GM18909 (cell line): Measurements from ENCODE around the gene ARL15.

Experiments used
- ATAC-seq: cut with Tn5 transposase; IDR thresholded peaks from one replicate; pipeline ENCODE4 v1.9.1; 2021; ENCODE audit warnings: mild to moderate bottlenecking; ENCODE audit not compliant: unreplicated experiment, poor library complexity

Gene ARL15

DNA sequence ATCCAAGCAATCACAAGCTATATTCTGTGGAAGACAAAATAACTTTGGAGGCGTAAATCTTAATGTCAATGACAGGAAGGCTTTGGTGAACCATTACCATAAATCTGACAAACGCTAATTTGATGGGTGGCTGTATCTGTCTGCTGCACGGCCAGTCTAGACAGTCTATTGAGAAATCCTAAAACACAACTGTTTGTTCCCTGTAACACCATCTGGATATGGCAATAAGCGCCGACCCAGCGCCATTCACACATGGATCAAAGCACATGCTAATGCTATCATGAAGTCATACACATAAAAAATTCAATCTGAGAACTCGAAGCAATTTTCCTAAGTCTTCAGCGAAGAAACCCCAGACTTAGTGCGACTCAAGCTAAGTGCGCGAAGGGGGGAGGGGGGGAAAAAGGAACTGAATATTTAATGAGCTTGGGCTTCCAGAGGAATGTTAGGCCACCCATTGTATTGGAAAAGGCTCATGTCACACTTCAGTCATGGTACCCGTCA is 95.1 kb downstream of the ARL15 start:
- no peak for ATAC-seq

- no peak for ATAC-seq
These were observed 95.7 kb downstream of the ARL15 start for GRCh38 chr5:54214722-54215121.

GRCh38 chr5:54212331-54212730 is 98.0 kb downstream of the ARL15 start:
- no peak for ATAC-seq

GRCh38 chr5:54211912-54212311 is 98.5 kb downstream of the ARL15 start:
- no peak for ATAC-seq

DNA sequence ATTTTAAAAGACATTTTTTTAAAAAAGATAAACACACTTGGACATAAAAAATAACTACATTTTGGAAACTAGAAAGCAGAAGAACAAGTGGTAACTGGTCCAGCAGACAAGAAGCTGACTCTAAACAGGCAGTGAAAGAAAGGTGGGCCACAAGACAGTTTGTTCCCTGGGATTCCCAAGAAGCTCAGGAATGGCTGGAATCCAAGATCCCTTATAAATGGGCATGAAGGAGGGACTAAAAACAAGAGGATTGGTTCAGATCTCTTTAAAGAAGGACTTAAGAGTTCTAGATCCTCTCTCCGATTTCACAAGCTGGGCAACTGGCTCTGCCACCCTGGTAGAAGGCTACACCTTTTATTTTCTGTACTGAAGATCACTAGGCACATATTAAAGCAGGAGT is 102.8 kb downstream of the ARL15 start:
- no peak for ATAC-seq

DNA sequence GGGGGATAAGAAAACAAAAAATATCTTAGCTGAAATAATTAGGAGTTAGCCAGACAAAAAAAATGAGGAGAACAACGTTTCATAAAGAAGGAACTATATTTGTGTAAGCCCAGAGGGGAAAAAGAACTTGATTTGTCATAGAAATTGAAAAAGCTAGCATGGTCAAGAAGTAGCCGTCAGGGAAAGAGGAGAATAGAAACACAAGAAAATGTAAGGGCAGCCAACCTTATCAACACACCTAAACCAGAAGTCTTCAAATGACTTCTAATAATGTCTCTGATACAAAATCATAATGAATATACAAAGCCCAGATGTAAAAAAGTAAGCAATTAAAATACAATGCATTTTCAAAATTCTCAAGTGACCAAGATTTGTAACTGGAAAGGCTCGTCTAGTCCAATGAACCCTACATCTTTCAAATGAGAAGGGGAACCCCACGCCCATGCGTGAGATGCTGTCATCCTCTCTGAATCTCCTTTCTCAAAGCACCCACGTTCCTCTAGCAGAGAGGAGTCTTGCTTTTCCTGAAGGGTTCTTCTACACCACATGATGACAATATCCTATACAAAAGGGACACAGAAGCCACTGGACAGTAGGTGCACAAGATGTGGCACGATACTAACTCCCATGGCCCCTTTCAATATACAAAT is 103.7 kb downstream of the ARL15 start:
- no peak for ATAC-seq

DNA sequence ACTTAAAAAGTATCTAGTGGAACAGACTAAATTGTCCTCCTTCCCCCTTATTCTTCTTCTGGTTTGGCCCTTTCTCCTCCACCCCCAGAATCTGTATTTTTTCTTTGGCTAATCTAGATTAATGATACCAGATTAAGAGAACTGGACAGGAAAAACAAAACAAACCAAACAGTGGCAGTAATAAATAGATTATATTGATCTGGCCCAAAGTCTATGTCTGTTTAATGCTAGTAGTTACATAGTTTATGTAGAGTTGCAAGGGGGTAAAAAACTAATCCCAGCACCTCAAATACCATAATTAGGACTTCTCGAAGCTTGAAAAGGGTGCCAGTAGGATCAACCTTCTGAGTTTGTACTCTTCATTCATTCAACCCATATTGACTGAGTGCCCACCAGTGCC is 104.5 kb downstream of the ARL15 start:
- ATAC-seq, result no peak

DNA sequence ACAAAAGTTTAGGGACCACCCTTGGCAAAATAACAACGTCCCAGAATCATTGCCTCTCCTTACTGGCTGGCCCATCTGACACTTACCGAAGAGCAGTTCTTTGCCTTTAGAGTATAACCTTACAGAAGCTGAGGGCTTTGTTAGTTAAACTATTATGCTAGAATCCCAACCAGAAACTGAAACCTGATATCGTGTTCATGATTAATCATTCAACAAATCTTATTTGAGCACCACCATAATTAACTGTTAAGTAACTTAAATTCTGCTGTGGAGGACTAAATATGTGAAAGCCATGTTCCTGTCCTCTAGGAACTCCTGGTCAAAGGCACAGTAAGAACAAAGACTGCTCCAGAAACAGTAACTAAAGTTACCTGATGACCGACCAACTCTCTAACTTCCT is 104.9 kb downstream of the ARL15 start:
- ATAC-seq, result no peak

GRCh38 chr5:54197018-54197417 is 113.4 kb downstream of the ARL15 start:
- ATAC-seq, result no peak

GRCh38 chr5:54195701-54196100 is 114.7 kb downstream of the ARL15 start:
- ATAC-seq, result no peak

GRCh38 chr5:54194318-54194717 is 116.1 kb downstream of the ARL15 start:
- no peak for ATAC-seq

GRCh38 chr5:54187694-54188093 is 122.7 kb downstream of the ARL15 start:
- ATAC-seq, result no peak

DNA sequence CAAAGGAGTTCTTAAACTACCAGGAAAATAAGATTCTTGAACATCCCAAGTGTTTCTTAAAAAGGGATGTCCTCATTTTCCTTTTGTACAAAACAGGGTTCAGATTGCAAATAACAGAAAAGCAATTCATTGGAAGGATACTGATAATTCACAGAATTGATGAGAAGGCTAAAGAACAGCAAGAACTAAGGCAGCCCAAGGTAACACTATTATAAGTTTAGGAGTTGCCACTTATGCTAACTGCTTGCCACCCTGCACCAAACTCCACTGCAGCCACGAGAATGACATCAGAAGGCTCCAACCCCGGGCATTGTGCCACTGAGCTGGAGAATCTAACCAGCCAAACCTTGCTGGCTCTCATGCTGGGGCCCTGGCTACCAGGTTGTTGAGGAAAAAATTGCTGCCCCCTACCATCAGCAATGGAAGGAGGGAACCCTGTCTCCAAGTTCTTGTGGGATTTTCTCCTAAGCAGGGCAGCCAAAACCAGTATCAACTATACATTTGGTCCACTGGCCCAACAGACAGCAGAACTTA is 123.4 kb downstream of the ARL15 start:
- no peak for ATAC-seq

DNA sequence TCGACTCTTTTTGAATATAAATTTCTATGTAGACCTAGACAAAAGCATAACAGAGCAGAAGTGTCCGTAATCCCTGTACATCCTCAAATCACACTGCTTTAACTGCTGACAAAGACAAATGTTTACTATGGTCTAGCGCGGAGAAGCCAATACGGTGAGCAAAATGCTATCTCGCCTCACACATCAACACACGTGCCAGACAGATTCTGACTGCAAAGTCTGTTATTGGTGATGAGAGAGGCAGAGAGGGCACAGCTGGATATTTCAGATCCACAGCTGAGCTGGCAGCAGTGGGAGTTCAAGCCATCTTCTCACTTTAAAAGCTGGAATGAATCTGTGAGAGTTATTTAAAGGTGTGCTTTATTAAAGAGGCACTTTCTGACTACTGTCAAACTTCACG is 124.3 kb downstream of the ARL15 start:
- no peak for ATAC-seq

DNA sequence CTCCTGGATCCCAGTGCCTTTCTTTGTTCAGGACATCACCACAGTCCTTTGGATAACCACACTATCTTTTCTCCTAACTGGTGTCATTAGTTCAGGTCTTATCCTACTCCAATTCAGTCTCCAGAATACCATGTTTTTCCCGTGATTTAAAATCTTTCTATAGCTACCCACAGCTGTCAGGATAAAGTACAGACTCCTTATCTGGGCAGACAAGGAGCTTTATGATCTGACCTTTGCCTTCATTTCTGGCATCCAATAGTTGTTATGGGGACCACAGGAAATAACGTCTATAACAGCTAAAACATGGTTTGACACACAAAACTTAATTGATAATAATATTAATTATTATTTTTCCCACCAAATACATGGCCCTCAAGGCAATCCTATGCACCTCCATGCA is 125.6 kb downstream of the ARL15 start:
- no peak for ATAC-seq

GRCh38 chr5:54180630-54181031 is 129.7 kb downstream of the ARL15 start:
- ATAC-seq, result no peak

DNA sequence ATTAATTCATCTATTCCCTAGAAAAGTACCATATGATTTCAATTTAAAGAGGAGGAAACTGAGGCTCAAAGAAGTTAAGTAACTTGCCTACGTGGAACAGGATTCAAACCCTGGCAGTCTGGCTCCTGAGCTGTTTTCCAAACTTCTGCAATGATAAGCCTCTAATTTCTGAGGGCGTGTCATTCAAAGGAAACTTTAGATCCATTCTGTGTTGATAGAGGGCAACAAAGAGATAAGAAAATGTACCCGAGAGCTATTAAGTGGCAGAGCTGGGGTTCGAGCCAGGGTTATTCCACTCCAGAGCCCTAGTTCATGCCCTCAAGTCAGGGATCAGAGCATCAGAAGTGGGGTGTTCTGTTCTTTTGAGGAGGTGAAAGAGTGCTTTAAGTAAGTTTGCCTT is 131.4 kb downstream of the ARL15 start:
- ATAC-seq, result no peak

GRCh38 chr5:54178207-54178606 is 132.2 kb downstream of the ARL15 start:
- no peak for ATAC-seq

- no peak for ATAC-seq
These were observed 133.3 kb downstream of the ARL15 start for GRCh38 chr5:54177058-54177457.

- ATAC-seq, result no peak
These were observed 134.1 kb downstream of the ARL15 start for GRCh38 chr5:54176066-54176830.

DNA sequence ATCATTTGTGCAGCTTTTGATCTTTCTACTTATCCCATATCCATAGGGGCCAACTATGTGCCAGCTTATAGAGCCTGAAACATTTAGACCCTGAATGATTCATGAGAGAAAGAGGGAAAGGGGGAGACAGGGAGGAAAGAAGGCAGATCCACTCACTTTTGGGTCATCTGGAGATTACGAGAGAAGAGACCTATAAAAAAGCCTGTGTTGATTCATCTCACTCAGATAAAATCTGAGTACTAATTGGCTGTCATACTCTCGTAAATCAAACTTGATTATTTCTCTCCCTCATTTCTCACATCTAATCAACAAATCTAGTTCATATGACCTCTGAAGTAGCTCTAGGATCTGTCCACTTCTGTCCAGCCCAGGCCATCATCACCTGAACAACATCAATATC is 137.1 kb downstream of the ARL15 start:
- ATAC-seq, result no peak
